Ectodermal cell (in vitro differentiated cells): ENCODE results near the gene DENND1C.

ENCODE experiments used
- H3K27ac ChIP-seq: 2 replicates; pipeline ENCODE4 v1.7.0; 2013; ENCODE audit warnings: mild to moderate bottlenecking, low read depth, low read length; ENCODE audit not compliant: insufficient read depth, poor library complexity, severe bottlenecking
- H3K27me3 ChIP-seq: 2 replicates; pipeline ENCODE4 v1.7.0; 2013; ENCODE audit warnings: mild to moderate bottlenecking, low read length; ENCODE audit not compliant: insufficient read depth, control insufficient read depth, poor library complexity, severe bottlenecking
- H3K36me3 ChIP-seq: one replicate; pipeline ENCODE4 v1.7.0; 2013; ENCODE audit warnings: low read length; ENCODE audit not compliant: control insufficient read depth, insufficient read depth
- H3K4me1 ChIP-seq: one replicate; pipeline ENCODE4 v1.7.0; 2013; ENCODE audit warnings: low read length; ENCODE audit not compliant: control insufficient read depth, insufficient read depth
- H3K4me3 ChIP-seq: 2 replicates; pipeline ENCODE4 v1.7.0; 2013; ENCODE audit warnings: low read depth, low read length, control low read depth; ENCODE audit not compliant: insufficient read depth
- H3K9me3 ChIP-seq: 2 replicates; pipeline ENCODE4 v1.7.0; 2013; ENCODE audit warnings: mild to moderate bottlenecking, low read length, moderate library complexity; ENCODE audit not compliant: control insufficient read depth
- WGBS, 2 experiments: methylation state at CpG; one replicate each; pipeline ENCODE4 v1.1.7; 2013; ENCODE audit warnings: missing lambda C conversion rate in 2 of 2; 5-methylcytosine and 5-hydroxymethylcytosine counted together

Gene DENND1C

DNA sequence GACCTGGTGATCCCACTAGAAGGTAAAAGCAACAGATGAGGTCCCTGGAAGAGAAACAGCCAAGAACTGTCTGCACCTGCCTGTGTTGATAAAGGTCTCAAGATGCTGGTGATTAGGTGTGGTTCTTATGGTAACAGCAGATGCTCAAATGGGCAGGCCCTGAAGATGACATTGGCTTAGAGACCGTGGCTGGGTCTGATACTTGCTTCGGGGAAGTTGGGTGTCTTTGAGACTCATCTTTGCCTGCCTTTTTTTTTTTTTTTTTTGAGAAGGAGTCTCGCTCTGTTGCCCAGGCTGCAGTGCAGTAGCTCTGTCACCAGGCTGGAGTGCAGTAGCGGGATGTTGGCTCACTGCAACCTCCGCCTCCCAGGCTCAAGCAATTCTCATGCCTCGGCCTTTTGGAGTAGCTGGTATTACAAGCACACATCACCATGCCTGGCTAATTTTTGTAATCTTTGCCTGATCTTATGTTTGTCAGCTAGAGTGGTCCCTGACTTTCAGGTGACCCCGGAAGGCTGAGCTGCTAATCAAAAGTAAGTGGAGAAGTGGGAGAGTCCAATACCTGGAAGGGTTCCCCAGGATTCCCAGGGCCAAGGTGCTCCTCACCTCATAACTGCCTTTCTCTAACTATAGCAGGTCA, 29.9 kb downstream of the DENND1C start:
- WGBS, 2 experiments = 89 to 92% methylated on average over 7 of the region's 7 CpGs
- Histone ChIP-seq H3K9me3 (no peaks in the 10 kb centered on the region), H3K27me3 (no peaks in the 10 kb centered on the region), H3K36me3 (peaks cover 29% of the 10 kb centered on the region), H3K4me3 (no peak overlapping the region), H3K27ac (no peak overlapping the region), H3K4me1 (no peaks in the 10 kb centered on the region)

DNA sequence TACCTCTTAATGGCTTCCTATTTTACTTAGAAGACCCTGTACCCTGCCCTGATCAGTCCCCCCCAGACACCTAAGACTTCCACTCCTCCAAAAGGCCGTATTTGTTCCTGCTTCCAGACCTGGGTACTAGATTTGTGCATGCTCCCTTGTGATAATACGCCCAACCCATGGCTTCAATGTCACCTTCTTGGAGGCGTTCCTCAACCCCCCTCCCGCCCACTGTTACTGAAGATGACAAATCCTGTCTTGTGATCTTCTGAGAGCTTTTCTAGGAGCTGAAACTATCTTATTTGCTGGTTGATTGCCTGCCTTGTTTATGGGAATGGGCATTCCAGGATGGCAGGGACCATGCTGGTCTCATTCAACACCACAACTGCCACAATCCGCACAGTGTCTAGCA, 31.4 kb downstream of the DENND1C start:
- Histone ChIP-seq H3K4me1 (no peaks in the 10 kb centered on the region), H3K4me3 (no peak overlapping the region), H3K36me3 (peaks cover 21% of the 10 kb centered on the region), H3K9me3 (no peaks in the 10 kb centered on the region), H3K27me3 (no peaks in the 10 kb centered on the region), H3K27ac (no peak overlapping the region)
- 95 to 96% methylated on average over 5 of the region's 5 CpGs for WGBS, 2 experiments

DNA sequence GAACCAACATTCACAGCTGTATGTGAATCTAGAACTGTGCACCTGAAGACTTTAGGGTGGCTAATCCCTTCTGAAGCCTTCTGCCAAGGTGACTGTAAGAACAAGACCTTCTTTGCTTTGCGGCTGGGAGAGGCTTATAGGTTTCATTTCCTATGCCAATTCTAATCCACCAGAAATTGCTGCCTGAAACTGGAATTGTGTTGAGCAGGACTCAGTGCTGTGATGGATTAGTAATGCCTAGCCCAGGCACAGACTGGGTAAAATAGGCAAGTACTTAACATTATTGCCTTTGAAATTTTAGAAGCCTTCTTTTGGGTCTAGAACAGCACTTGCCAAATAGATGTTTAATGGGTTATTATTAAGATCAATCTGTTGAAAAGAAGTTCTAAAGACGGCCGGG, 33.5 kb downstream of the DENND1C start:
- no peak overlapping the region for H3K4me3 ChIP-seq
- H3K4me1 ChIP-seq = no peaks in the 10 kb centered on the region
- H3K27ac ChIP-seq = no peak overlapping the region
- H3K9me3 ChIP-seq = no peaks in the 10 kb centered on the region
- 90 to 93% methylated on average over 3 of the region's 3 CpGs for WGBS, 2 experiments
- peaks cover 3% of the 10 kb centered on the region for H3K36me3 ChIP-seq
- no peaks in the 10 kb centered on the region for H3K27me3 ChIP-seq

DNA sequence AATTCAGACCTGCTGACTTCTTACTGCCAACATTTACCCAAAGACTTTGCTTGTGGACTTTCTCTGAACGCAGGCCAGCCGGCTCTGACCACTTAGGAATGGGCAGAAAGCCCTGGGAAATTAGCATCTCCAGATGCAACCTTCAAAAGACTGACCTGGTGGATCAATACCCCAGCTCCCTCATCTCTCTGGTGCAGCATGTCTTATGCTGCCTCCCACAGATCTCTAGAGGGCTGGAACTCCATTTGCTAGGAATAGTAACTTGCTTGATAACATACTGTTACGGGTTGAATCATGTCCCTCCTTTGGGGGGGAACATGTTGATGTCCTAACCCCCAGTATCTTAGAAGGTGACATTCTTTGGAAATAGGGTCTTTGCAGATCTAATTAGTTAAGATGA, 35.1 kb downstream of the DENND1C start:
- no peaks in the 10 kb centered on the region for H3K4me1 ChIP-seq
- H3K36me3 ChIP-seq = peaks cover 3% of the 10 kb centered on the region
- no peaks in the 10 kb centered on the region for H3K9me3 ChIP-seq
- WGBS, 2 experiments = 93 to 94% methylated on average over 3 of the region's 3 CpGs
- no peaks in the 10 kb centered on the region for H3K27me3 ChIP-seq
- no peak overlapping the region for H3K27ac ChIP-seq
- no peak overlapping the region for H3K4me3 ChIP-seq

DNA sequence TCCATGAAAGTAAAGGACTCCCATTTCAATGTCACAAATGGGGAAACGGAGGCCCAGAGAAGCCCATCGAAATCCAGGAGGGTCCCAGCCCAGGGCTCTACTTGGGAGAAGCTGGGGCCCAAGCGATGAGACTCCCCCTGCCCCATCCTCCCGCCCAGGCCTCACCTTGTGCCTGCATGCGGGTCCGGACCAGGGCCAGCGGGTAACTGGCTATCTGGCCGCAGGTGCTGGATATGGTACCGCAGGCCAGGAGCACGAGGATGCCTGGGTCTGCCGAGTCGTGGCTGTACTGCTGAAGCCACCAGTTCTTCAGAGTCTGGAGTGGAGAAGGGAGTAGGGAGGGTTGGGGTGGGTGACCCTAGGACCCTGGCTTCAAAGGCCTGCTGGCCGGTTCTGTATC, 37.6 kb downstream of the DENND1C start:
- no peaks in the 10 kb centered on the region for H3K4me1 ChIP-seq
- H3K36me3 ChIP-seq = peaks cover 3% of the 10 kb centered on the region
- no peak overlapping the region for H3K27ac ChIP-seq
- no peak overlapping the region for H3K4me3 ChIP-seq
- H3K27me3 ChIP-seq = no peaks in the 10 kb centered on the region
- WGBS, 2 experiments = 93 to 94% methylated on average over 13 of the region's 13 CpGs
- H3K9me3 ChIP-seq = no peaks in the 10 kb centered on the region

DNA sequence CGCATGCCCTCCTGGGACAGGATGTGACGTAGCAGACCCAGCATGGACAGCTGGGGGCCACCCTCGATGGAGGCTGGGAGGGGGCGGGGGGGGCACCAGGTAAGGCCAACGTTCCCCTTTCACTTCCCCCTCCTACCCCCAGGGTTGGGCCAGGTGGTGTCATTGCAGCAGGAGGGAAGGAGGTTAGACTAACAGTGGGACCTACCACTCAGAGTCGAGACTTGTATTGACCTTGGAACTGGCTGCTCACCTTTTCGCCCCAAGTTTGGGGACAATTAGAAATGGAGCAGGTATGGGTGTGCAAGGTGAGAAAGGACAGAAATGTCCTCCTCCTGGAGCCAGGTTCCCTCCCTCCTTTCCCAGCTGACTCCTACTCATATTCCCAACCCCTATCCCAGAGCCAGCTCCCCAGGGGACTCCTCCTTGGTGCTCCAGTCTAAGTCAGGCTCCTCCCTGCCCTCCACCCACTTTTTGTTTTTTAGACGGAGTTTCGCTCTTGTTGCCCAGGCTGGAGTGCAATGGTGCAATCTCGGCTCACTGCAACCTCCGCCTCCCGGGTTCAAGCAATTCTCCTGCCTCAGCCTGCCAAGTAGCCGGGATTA, 39.4 kb downstream of the DENND1C start:
- Histone ChIP-seq H3K27ac (no peak overlapping the region), H3K9me3 (no peaks in the 10 kb centered on the region), H3K4me1 (no peaks in the 10 kb centered on the region), H3K36me3 (peaks cover 3% of the 10 kb centered on the region), H3K27me3 (no peaks in the 10 kb centered on the region), H3K4me3 (no peak overlapping the region)
- 87 to 90% methylated on average over 13 of the region's 13 CpGs for WGBS, 2 experiments

DNA sequence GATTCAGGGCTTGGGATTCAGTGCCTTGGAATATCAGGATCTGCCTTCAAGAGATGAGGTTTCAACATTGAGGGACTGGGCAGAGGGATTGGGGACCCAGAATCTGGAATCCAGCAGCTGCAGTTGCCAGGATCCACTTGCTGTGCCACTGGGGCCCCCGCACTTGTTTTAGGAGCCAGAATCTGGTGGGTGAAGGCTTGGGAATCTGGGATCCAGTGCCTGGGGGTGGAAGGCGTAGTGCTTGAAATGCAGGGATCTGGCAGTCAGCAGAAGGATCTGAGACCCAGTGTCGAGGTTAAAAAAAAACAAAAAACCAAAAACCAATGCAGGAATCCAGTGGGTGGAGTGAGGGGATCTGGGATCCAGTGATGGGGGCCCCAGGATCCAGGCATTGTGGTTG, 40.7 kb downstream of the DENND1C start:
- no peaks in the 10 kb centered on the region for H3K27me3 ChIP-seq
- H3K4me1 ChIP-seq = no peaks in the 10 kb centered on the region
- no peaks in the 10 kb centered on the region for H3K9me3 ChIP-seq
- no peak overlapping the region for H3K27ac ChIP-seq
- H3K36me3 ChIP-seq = no peaks in the 10 kb centered on the region
- no peak overlapping the region for H3K4me3 ChIP-seq
- WGBS, 2 experiments = 91 to 93% methylated on average over 3 of the region's 3 CpGs

DNA sequence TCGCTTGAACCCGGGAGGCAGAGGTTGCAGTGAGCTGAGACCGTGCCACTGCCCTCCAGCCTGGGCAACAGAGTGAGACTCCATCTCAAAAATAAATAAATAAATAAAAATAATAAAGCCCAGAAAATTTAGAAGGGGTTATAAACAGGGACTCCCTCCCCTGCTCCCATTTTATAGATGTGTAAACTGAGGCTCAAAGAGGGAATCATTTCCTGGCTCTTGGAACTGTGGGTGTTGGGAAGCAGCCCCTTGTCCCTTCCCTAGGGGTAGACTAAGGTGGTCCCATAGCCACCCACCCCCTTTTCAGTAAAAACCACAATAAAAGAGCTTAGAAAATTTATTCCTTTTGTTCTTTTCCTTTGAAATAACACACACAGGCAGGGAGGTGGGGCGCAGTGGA, 41.8 kb downstream of the DENND1C start:
- H3K36me3 ChIP-seq = no peaks in the 10 kb centered on the region
- H3K4me3 ChIP-seq = no peak overlapping the region
- no peaks in the 10 kb centered on the region for H3K27me3 ChIP-seq
- H3K4me1 ChIP-seq = no peaks in the 10 kb centered on the region
- H3K27ac ChIP-seq = no peak overlapping the region
- H3K9me3 ChIP-seq = no peaks in the 10 kb centered on the region
- WGBS, 2 experiments = 100% methylated on average over 3 of the region's 4 CpGs; no CpG with 5 or more reads in 1 of the 2 experiments

DNA sequence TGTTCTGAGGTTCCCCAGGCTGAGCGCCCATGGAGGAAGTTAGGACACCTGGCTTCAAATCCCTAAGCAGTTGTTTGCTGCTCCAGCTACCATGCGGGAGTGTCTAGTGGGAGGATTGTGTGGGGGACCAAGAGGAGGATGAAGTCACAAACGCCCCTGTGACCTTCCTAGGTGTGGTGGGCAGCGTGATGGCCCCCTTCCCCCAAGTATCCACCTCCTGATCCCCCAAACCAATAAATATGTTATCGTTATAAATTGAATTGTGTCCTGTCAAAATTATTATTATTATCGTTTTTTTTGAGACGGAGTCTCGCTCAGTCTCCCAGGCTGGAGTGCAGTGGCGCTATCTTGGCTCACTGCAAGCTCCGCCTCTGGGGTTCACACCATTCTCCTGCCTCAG, 47.9 kb downstream of the DENND1C start, which contains the start of gene SLC25A41:
Gene SLC25A41, minus strand, starts transcription at position 101 of the 400 bp plus-strand sequence. Its CDS starts 70 bp downstream, at position 31.
- 95 to 96% methylated on average over 9 to 10 of the region's 10 CpGs for WGBS, 2 experiments

DNA sequence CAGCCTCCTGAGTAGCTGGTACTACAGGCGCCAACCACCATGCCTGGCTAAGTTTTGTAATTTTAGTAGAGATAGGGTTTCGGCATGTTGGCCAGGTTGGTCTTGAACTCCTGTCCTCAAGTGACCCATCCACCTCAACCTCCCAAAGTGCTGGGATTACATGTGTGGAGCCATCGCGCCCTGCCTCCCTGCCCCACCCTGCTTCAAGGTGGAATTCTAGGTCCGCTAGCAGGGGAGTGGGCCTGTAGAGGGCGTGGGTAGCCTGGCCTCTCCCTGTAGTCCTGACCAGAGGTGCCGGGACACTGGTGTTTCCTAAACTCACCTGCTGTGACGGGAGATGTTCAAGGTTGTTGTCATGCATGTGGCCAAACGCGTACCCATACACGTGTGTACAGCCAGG, 48.4 kb downstream of the DENND1C start:
- Histone ChIP-seq H3K27ac (no peak overlapping the region), H3K9me3 (no peaks in the 10 kb centered on the region), H3K27me3 (peaks cover 8% of the 10 kb centered on the region), H3K36me3 (no peaks in the 10 kb centered on the region), H3K4me1 (no peaks in the 10 kb centered on the region), H3K4me3 (no peak overlapping the region)
- 78 to 79% methylated on average over 11 of the region's 11 CpGs for WGBS, 2 experiments

More for the DNA sequence above, 47.9 kb downstream of the DENND1C start, which contains the start of gene SLC25A41:
- Histone ChIP-seq H3K4me1 (no peaks in the 10 kb centered on the region), H3K36me3 (no peaks in the 10 kb centered on the region), H3K27me3 (peaks cover 8% of the 10 kb centered on the region), H3K9me3 (no peaks in the 10 kb centered on the region), H3K4me3 (no peak within 1 kb of the TSS), H3K27ac (no peak within 1 kb of the TSS)
